Transverse colon (tissue), 4 donors: ENCODE results near the gene CCDC88C. TPM values are rescaled to one million over a fixed set of nuclear protein-coding genes. Genes with fewer than 3 reads are reported as not detected.

ENCODE experiments used
- DNase-seq: peaks from one replicate; pipeline ENCODE4 v3.0.0-alpha.2; 2019
- H3K27ac ChIP-seq, 4 donors: fragments of 200-600 bp; sonication (generic); 2 replicates each; pipeline ENCODE4 v1.5.1; 2016 to 2018; ENCODE audit warnings: inconsistent platforms in 4 of 4
- H3K27me3 ChIP-seq: fragments of 200-600 bp; sonication (generic); 2 replicates; pipeline ENCODE4 v1.5.1; 2017; ENCODE audit warnings: inconsistent platforms
- H3K36me3 ChIP-seq, 4 donors: fragments of 200-600 bp; sonication (generic); 2 replicates each; pipeline ENCODE4 v1.5.1; 2017 to 2019; ENCODE audit warnings: inconsistent platforms in 4 of 4
- H3K4me1 ChIP-seq, 4 donors: fragments of 200-600 bp; sonication (generic); 2 replicates each; pipeline ENCODE4 v1.5.1; 2017 to 2020; ENCODE audit warnings: inconsistent platforms in 4 of 4
- H3K4me3 ChIP-seq, 4 donors: fragments of 200-600 bp; sonication (generic); 1 replicate in 1 of 4; 2 replicates in 3 of 4; pipeline versions ENCODE4 v1.5.1 to v1.6.1; 2017 to 2019; ENCODE audit warnings: inconsistent platforms in 4 of 4
- H3K9me3 ChIP-seq, 2 donors: fragments of 200-600 bp; sonication (generic); 2 replicates each; pipeline ENCODE4 v1.5.1; 2017 to 2019; ENCODE audit warnings: inconsistent platforms in 2 of 2
- EP300 ChIP-seq: sonication (generic); formaldehyde crosslinking; IDR thresholded peaks from one replicate; pipeline ENCODE4 v1.6.1; 2017; ENCODE audit warnings: antibody characterized with exemption, low read depth
- POLR2A ChIP-seq: fragments of 450-650 bp; IDR thresholded peaks from one replicate; pipeline ENCODE4 v1.6.1; 2016; ENCODE audit warnings: antibody characterized with exemption, mild to moderate bottlenecking, moderate library complexity
- POLR2AphosphoS5 ChIP-seq, 3 donors: sonication (generic); formaldehyde crosslinking; IDR thresholded peaks; one replicate each; pipeline ENCODE4 v1.6.1; 2016; ENCODE audit warnings: antibody characterized with exemption in 3 of 3
- WGBS, 2 donors: methylation state at CpG; one replicate each; pipeline ENCODE4 v1.1.5; 2018; ENCODE audit warnings: low coverage in 1 of 2; 5-methylcytosine and 5-hydroxymethylcytosine counted together
- in situ Hi-C, 4 donors: fragments of 200-750 bp; cut with MboI; loops; one replicate each; pipeline versions ENCODE4 v1.15.0 to v1.15.1; 2017; ENCODE audit warnings: low sequenced_read_pairs in 3 of 4, low pct_ligation_motif_present in 1 of 4, low pct_unique_long_range_greater_than_20kb in 1 of 4
- intact Hi-C: fragments of 100-400 bp; cut with DNase I; formaldehyde crosslinking; loops from one replicate; pipeline ENCODE4 v1.15.1; 2023; ENCODE audit warnings: low total_unique reads
- total RNA-seq, 4 donors: library from RNA; depleted of rRNA; stranded (reverse); fragments of >200 nt; gene quantifications; one replicate each; pipeline ENCODE4 v1.1.0, GENCODE V29; 2016
- TF ChIP-seq, protein P1 (sequence below), 5 experiments: fragments of 200-600 bp in 3 of 5; fragments of 450-650 bp in 2 of 5; sonication (generic) in 3 of 5; IDR thresholded peaks; 1 replicate in 2 of 5; 2 replicates in 3 of 5; pipeline ENCODE4 v1.5.1; 2016 to 2017; ENCODE audit warnings: antibody characterized with exemption in 5 of 5, inconsistent platforms in 3 of 5, mild to moderate bottlenecking in 2 of 5, moderate library complexity in 1 of 5

Gene CCDC88C
- total RNA-seq, 4 donors from 2014 or later, result 29.5 to 171 (median 60.3) TPM

DNA sequence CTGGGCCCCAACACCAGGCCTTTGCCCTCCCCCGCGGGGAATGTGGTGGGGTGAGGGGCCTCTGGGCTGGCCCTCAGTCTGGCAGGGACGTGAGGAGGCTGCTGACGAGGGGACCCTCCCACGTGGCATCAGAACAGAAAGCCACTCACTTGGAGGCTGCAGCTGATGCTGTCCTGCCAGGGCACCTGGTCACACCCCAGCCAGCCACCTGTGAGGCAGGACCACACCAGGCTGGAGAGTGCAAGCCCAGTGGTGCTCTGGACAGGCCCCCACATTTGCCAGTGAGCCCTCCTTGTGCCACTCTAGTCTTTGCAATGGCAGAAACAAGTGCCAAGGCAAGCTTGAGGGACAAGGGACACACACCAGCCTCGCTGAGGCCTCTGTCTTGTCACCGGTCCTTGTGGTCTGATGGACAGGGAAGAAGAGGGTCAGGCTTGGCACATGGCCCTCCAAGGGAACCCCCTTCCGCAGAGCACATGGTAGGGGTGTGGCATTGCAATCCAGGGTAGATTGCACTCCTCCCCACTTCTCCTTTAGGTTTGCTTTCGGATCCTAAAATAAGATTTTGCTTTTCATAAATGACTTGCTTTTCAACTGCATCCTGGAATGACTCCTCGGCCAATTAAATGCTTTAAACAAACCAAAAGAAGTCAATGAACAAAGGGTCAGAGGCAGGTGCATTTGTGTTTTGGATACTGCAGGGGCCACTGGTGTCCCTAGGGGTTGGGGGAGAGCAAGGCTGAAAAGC lies 53.7 kb downstream of the CCDC88C start:
- TF ChIP-seq, protein P1, sequence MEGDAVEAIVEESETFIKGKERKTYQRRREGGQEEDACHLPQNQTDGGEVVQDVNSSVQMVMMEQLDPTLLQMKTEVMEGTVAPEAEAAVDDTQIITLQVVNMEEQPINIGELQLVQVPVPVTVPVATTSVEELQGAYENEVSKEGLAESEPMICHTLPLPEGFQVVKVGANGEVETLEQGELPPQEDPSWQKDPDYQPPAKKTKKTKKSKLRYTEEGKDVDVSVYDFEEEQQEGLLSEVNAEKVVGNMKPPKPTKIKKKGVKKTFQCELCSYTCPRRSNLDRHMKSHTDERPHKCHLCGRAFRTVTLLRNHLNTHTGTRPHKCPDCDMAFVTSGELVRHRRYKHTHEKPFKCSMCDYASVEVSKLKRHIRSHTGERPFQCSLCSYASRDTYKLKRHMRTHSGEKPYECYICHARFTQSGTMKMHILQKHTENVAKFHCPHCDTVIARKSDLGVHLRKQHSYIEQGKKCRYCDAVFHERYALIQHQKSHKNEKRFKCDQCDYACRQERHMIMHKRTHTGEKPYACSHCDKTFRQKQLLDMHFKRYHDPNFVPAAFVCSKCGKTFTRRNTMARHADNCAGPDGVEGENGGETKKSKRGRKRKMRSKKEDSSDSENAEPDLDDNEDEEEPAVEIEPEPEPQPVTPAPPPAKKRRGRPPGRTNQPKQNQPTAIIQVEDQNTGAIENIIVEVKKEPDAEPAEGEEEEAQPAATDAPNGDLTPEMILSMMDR (IDR thresholded peaks at IDR 0.05), result no peak
- TF ChIP-seq POLR2A (no peak), EP300 (no peak), POLR2AphosphoS5 (IDR thresholded peaks at IDR 0.05) (no peak)
- H3K4me3 ChIP-seq, result no peak overlapping the region
- 66% methylated on average over 9 of the region's 10 CpGs; no CpG with 5 or more reads in 1 of the 2 donors for WGBS, 2 donors
- DNase-seq, result peak; percentile 55
- H3K4me1 ChIP-seq, result peaks cover 0 to 4% (median 0%) of the 10 kb centered on the region in 4 donors
- intact Hi-C loops, result no loop called here
- H3K36me3 ChIP-seq, result no peaks in the 10 kb centered on the region
- no peaks in the 10 kb centered on the region for H3K9me3 ChIP-seq
- no peaks in the 10 kb centered on the region for H3K27me3 ChIP-seq
- in situ Hi-C loops, result no loop called here
- peak overlapping the region in 2 of 4 donors; percentile 2 to 13 for H3K27ac ChIP-seq

DNA sequence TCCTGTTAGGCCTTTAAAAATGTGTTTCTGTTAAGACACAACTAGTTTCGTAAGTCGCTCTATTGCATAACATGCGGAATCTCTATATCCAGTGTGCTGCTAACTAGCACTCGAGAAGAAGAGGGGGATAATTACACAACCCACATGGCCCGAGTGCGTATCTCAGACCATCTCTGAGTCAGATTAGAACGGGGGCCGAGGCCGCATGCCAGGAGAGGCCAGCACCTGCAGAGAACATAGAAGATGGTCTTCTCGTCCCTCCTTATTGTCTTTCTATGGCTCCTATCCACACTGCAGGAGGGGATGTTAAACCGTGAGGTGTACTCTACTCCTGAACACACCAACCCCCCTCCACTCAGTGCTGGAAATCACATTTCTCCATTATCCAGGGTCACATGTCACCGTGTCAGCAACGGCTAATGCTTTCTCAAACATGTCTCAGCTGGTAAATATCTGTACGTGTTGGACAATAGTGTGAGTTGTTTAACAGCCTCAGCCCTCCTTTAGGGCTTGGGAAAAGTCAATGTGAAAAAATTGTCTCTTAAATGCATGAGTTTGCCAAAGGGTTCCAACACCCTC lies 56.3 kb downstream of the CCDC88C start:
- TF ChIP-seq POLR2A (no peak), POLR2AphosphoS5 (IDR thresholded peaks at IDR 0.05) (peak in 1 of 3 donors; percentile 32)
- in situ Hi-C loops, result no loop called here
- H3K4me1 ChIP-seq, result peaks cover 0 to 11% (median 6%) of the 10 kb centered on the region in 4 donors
- no peak overlapping the region for H3K4me3 ChIP-seq
- DNase-seq, result no peak
- H3K9me3 ChIP-seq, result no peaks in the 10 kb centered on the region
- no peaks in the 10 kb centered on the region for H3K27me3 ChIP-seq
- intact Hi-C loops, result no loop called here
- peak overlapping the region in 3 of 4 donors; percentile 13 to 36 (median 14) for H3K27ac ChIP-seq
- no peaks in the 10 kb centered on the region for H3K36me3 ChIP-seq
- WGBS, 2 donors, result 76 to 83% methylated on average over 6 to 14 of the region's 14 CpGs

DNA sequence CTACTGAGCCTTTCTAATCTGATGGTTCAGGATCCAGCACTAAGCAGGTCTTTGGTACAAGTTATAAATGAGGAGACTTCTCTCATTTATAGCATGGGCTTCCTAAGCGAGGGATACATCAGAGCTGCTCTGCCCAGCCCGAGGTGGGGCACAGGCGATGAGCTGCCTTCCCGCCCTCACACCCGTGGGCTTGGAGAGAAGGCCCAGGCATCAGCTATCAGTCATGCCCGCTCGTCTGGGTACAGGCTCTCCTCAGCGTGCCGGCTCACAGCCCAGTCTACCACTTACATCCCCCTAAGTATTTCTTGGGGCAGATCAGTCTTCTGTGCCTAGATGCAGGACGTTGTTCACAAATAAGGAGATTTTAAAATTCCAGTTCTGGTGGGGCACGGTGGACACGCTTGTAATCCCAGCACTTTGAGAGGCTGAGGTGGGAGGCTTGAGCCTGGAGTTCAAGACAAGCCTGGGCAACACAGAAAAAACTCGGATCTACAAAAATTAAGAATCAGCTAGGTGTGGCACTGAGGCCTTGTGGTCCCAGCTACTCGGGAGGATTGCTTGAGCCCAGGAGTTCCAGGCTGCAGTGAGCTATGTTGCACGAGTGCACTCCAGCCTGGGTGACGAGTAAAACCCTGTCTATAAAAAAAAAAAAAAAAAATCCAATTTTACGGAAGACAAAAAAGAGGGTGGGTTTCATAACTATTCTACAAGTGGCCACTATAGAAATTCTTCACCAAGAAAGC lies 57.0 kb downstream of the CCDC88C start:
- H3K36me3 ChIP-seq, result no peaks in the 10 kb centered on the region
- H3K27me3 ChIP-seq, result no peaks in the 10 kb centered on the region
- intact Hi-C loops (no loop called here), in situ Hi-C loops (no loop called here)
- peaks cover 0 to 17% (median 12%) of the 10 kb centered on the region in 4 donors for H3K4me1 ChIP-seq
- 93 to 94% methylated on average over 4 to 17 of the region's 17 CpGs for WGBS, 2 donors
- no peaks in the 10 kb centered on the region for H3K9me3 ChIP-seq
- no peak for TF ChIP-seq POLR2A
- no peak for TF ChIP-seq POLR2AphosphoS5 (IDR thresholded peaks at IDR 0.05)
- no peak for TF ChIP-seq EP300
- TF ChIP-seq, protein P1 (IDR thresholded peaks at IDR 0.05), result no peak
- no peak for DNase-seq
- H3K4me3 ChIP-seq, result no peak overlapping the region
- peak overlapping the region in 1 of 4 donors; percentile 36 for H3K27ac ChIP-seq

DNA sequence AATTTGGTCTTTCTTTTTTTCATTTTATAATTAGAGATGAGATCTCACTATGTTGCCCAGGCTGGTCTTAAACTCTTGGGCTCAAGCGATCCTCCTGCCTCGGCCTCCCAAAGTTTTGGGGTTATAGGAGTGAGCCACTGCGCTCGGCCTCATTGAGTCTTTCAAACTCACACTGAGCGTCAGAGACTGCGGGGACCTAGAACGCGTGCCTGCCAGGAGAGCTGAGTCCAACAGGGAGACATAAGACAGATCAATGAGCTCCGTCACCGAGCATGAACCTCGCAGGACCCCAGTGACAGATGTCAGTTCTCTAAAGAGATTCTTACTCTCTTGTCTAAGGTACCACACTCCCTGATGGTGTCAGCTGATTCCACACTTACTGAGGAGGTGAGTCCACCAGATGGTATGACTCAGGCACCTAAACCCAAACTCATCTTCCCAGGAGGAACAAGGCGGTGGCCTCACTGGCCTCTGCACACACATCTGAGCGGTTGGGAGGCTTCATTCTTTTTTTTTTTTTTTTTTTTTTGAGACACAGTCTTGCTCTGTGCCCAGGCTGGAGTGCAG lies 58.9 kb downstream of the CCDC88C start:
- DNase-seq, result no peak
- Histone ChIP-seq H3K4me3 (no peak overlapping the region), H3K36me3 (no peaks in the 10 kb centered on the region), H3K4me1 (peaks cover 0 to 26% (median 23%) of the 10 kb centered on the region in 4 donors), H3K27ac (no peak overlapping the region), H3K27me3 (no peaks in the 10 kb centered on the region), H3K9me3 (no peaks in the 10 kb centered on the region)
- in situ Hi-C loops, result no loop called here
- intact Hi-C loops, result no loop called here
- WGBS, 2 donors, result 94 to 100% methylated on average over 4 to 13 of the region's 13 CpGs
- TF ChIP-seq EP300, result no peak
- no peak for TF ChIP-seq POLR2A
- TF ChIP-seq POLR2AphosphoS5 (IDR thresholded peaks at IDR 0.05), result no peak
- TF ChIP-seq, protein P1 (IDR thresholded peaks at IDR 0.05), result no peak
